ENCODE data around the gene HS3ST6.

DNA sequence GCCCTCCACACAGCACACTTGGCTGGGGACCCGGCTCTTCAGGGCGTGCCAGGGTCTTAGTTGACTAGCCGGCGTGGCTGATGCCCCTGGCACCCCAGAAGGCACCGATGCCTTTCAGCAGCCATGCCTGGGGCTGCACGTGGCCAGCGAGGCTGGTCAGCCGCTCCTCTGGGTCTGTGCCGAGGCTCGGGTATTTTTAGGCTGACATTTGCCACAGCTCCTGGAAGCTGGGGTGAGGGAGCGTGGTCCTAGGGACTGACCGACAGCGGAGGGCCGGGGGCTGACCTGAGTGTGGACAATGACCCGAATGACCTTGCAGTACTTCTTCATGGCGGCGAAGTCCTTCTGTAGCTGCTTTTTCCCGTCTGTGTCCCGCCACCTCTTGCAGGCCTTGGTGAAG, 32.3 kb upstream of the HS3ST6 start:
- TF ChIP-seq, protein P1, sequence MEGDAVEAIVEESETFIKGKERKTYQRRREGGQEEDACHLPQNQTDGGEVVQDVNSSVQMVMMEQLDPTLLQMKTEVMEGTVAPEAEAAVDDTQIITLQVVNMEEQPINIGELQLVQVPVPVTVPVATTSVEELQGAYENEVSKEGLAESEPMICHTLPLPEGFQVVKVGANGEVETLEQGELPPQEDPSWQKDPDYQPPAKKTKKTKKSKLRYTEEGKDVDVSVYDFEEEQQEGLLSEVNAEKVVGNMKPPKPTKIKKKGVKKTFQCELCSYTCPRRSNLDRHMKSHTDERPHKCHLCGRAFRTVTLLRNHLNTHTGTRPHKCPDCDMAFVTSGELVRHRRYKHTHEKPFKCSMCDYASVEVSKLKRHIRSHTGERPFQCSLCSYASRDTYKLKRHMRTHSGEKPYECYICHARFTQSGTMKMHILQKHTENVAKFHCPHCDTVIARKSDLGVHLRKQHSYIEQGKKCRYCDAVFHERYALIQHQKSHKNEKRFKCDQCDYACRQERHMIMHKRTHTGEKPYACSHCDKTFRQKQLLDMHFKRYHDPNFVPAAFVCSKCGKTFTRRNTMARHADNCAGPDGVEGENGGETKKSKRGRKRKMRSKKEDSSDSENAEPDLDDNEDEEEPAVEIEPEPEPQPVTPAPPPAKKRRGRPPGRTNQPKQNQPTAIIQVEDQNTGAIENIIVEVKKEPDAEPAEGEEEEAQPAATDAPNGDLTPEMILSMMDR (conservative IDR thresholded peaks at IDR 0.05 in 1 of 2, IDR thresholded peaks at IDR 0.05 in 1 of 2; ENCODE audit: extremely low read depth in 1 of 2, insufficient read depth in 1 of 2, low read depth in 1 of 2, low read length in 2 of 2), result no peak
- no peak for TF ChIP-seq EZH2 (IDR thresholded peaks at IDR 0.05; ENCODE audit: borderline replicate concordance, low read length)

Data from mammary epithelial cell (primary cell).